GM12864 (cell line): Measurements from ENCODE around the gene DIO3.

ENCODE experiments used
- DNase-seq: peaks from one replicate; pipeline ENCODE4 v3.0.0-alpha.2; 2011; ENCODE audit warnings: low read depth
- H3K4me3 ChIP-seq: 2 replicates; pipeline ENCODE4 v1.5.1; 2011; ENCODE audit warnings: mild to moderate bottlenecking, low read depth, low read length, control low read depth
- TF ChIP-seq, protein P1 (sequence below): IDR thresholded peaks from 2 replicates; pipeline ENCODE4 v1.5.1; 2011; ENCODE audit warnings: low read depth, mild to moderate bottlenecking, moderate library complexity, low read length, control low read depth, inconsistent platforms; ENCODE audit errors: missing control alignments

DIO3 gene

DNA sequence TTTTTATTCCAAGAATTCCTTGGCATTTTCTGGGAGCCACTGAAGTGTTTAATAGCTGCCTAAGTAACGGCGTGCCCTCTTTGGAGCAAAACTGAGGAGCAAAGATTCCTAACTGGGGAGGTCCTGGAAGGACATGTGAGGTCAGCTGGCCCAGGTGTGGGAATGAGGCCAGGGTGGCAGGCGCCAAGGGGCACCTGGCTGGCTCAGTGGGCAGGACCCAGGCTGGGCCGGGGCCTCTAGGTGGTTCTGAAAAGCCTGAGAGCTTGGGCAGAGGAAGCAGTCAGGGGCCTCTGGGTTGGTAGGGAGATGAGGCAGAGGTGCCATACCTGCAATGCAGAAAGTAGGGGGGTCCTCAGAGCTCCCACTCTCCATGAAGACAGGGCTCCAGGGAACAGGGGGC, 27.1 kb upstream of the DIO3 start:
- no peak for DNase-seq
- H3K4me3 ChIP-seq, result no peak overlapping the region
- TF ChIP-seq, protein P1, sequence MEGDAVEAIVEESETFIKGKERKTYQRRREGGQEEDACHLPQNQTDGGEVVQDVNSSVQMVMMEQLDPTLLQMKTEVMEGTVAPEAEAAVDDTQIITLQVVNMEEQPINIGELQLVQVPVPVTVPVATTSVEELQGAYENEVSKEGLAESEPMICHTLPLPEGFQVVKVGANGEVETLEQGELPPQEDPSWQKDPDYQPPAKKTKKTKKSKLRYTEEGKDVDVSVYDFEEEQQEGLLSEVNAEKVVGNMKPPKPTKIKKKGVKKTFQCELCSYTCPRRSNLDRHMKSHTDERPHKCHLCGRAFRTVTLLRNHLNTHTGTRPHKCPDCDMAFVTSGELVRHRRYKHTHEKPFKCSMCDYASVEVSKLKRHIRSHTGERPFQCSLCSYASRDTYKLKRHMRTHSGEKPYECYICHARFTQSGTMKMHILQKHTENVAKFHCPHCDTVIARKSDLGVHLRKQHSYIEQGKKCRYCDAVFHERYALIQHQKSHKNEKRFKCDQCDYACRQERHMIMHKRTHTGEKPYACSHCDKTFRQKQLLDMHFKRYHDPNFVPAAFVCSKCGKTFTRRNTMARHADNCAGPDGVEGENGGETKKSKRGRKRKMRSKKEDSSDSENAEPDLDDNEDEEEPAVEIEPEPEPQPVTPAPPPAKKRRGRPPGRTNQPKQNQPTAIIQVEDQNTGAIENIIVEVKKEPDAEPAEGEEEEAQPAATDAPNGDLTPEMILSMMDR, result no peak

DNA sequence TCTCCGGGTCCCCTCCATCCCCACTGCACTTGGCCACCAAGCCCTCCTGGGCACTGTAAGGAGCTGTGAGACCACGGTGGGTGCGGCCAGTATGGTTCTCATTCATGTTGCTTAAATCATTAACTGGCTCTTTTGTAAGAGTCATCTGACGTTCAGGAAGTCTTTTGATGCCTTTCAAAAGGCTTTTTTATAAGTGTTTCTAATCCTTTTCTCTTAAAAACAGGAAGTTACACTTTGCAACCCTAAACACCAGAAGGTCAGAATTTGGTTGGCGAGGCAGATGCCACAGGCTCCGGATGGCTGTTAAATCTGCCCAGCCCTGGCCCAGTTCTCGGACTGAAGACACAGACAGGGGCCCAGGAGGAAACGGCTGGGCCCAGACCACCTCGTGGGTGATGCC, 26.1 kb upstream of the DIO3 start:
- DNase-seq, result no peak

DNA sequence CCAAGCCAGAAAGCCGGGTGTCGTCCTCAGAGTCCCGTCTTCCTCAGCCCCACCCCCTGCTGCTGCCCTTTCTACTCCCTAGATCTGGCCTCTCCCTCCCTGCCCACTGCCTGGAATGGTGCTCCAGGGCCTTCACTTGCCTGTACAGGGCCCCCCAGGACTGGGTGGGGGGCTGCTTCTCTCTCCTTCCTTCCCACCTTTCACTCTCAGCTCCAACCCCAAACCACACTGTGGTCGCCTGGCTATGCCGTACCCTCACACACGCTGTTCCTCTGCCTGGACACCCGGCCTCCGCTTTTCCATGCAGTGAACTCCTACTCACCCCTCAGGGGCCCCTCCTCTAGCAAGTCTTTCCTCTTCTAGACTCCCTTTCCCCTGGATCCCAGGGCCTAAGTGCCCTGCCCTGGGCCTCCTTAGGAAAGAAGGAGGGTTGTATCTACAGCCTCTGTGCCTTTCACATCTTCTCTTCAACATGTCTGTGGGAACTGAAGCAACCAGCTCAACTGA, 25.5 kb upstream of the DIO3 start:
- TF ChIP-seq, protein P1, result no peak
- DNase-seq, result no peak

More for the DNA sequence above, 26.1 kb upstream of the DIO3 start:
- H3K4me3 ChIP-seq, result no peak overlapping the region
- TF ChIP-seq, protein P1, result no peak

DNA sequence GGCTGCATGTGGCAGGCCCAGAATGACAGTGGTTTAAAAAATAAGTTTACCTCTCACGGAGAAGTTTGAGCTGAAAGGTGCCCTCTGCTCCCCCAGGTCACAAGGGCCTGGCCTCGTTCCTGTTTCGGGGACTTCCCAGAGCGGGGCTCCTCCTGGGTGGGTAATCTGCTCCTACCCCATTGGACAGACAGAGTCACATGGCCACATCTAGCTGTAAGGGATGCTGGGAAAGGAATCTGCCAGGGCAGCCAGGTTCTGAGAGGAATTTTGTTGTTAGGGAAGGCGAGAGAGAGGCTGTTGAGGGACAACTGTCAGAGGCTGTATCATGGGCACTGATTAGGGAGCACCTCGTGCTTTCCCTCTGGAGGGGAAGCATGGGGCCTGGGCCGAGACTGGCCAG, 24.0 kb upstream of the DIO3 start:
- H3K4me3 ChIP-seq, result no peak overlapping the region
- DNase-seq, result no peak
- TF ChIP-seq, protein P1, result no peak

More for the DNA sequence above, 25.5 kb upstream of the DIO3 start:
- no peak overlapping the region for H3K4me3 ChIP-seq

DNA sequence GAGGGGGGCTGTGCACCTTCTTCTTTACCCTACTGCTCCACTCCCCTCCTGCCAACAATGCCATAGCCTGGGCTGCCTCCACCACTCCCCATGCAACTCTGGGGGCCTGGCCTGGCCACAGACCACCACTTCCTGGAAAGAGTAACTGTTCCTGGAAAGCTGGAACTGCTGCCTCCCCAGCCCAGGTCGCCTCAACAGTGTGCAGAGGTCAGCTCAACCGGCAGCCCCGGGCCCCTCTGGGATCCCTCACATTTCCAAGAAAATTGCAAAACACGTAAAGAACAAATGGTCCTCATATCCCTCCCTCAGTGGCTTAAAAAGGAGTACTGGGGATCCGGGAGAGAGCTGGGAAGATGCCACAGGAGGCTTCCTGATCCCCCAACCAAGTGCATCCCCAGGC, 22.4 kb upstream of the DIO3 start:
- H3K4me3 ChIP-seq, result no peak overlapping the region
- DNase-seq, result no peak
- TF ChIP-seq, protein P1, result no peak

DNA sequence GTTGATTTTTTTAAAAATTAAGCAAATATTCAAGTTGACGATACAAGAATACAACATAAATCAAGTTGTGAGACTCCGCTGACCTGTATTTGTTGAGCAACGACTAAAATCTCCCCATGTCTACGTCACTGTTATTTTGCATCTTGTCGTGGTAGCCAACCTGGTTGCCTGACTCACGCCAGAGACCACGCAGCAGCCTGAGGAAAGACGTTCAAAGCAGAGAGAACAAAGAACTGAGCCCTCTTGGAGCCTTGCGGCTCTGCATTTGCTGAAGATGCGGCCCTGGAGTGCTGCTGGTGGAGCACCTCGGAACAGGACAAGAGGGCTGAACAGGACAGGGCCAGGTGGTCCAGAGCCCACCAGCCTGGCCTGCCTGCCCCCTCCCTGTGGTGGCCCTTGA, 21.4 kb upstream of the DIO3 start:
- H3K4me3 ChIP-seq, result no peak overlapping the region
- DNase-seq, result no peak
- TF ChIP-seq, protein P1, result no peak
